AG09319 (cell line): Measurements from ENCODE around the gene IFFO2.

Experiments used
- DNase-seq: peaks from one replicate; pipeline ENCODE4 v3.0.0-alpha.2; 2010; ENCODE audit warnings: low read depth; ENCODE audit errors: extremely low read depth
- CTCF ChIP-seq: IDR thresholded peaks from 2 replicates; pipeline ENCODE4 v1.5.1; 2011; ENCODE audit warnings: low read depth, mild to moderate bottlenecking, inconsistent platforms, low read length, moderate library complexity

IFFO2 gene

GRCh38 chr1:18940303-18941020, 16.0 kb downstream of the IFFO2 start:
- DNase-seq: no peak
- TF ChIP-seq CTCF: no peak

- TF ChIP-seq CTCF: no peak
- DNase-seq: no peak
Measured at GRCh38 chr1:18939398-18940302, 16.8 kb downstream of the IFFO2 start.

- no peak for TF ChIP-seq CTCF
- DNase-seq: no peak
Measured at GRCh38 chr1:18938707-18939070, 17.8 kb downstream of the IFFO2 start.

- TF ChIP-seq CTCF: no peak
- DNase-seq: no peak
Measured at GRCh38 chr1:18938008-18938706, 18.3 kb downstream of the IFFO2 start.

- TF ChIP-seq CTCF: no peak
- no peak for DNase-seq
Measured at GRCh38 chr1:18937539-18937938, 18.9 kb downstream of the IFFO2 start.

GRCh38 chr1:18936814-18937481, 19.5 kb downstream of the IFFO2 start:
- no peak for TF ChIP-seq CTCF
- no peak for DNase-seq

GRCh38 chr1:18936471-18936813, 20.0 kb downstream of the IFFO2 start:
- no peak for DNase-seq
- no peak for TF ChIP-seq CTCF
